HepG2 (cell line): ENCODE measurements around the gene AGT. TPM values are rescaled to one million over a fixed set of nuclear protein-coding genes. Genes with fewer than 3 reads are reported as not detected.

Experiments used
- HMG20B ChIP-seq: conservative IDR thresholded peaks from 2 replicates; pipeline ENCODE4 v1.6.1; 2016; ENCODE audit warnings: missing genetic modification reagents, missing compliant biosample characterization
- JDP2 ChIP-seq: sonication (generic); formaldehyde crosslinking; IDR thresholded peaks from 2 replicates; pipeline ENCODE4 v1.8.1; 2022; ENCODE audit warnings: missing genetic modification reagents, borderline replicate concordance
- KDM4B ChIP-seq: sonication (generic); formaldehyde crosslinking; IDR thresholded peaks from 2 replicates; pipeline ENCODE4 v1.4.0; 2020; ENCODE audit warnings: missing genetic modification reagents
- MED1 ChIP-seq: sonication (generic); formaldehyde crosslinking; IDR thresholded peaks from 2 replicates; pipeline ENCODE4 v1.4.0; 2020; ENCODE audit warnings: missing genetic modification reagents
- MIER2 ChIP-seq: IDR thresholded peaks from 2 replicates; pipeline ENCODE4 v1.6.1; 2016; ENCODE audit warnings: missing biosample characterization, missing genetic modification reagents
- NFRKB ChIP-seq: fragments of 450-650 bp; IDR thresholded peaks from 2 replicates; pipeline ENCODE4 v1.6.1; 2017
- PTBP1 ChIP-seq: fragments of 200-400 bp; formaldehyde crosslinking; IDR thresholded peaks from 2 replicates; pipeline ENCODE4 v1.6.1; 2018; ENCODE audit warnings: low read length, low read depth; ENCODE audit not compliant: poor library complexity, severe bottlenecking
- SIN3B ChIP-seq: fragments of 150-350 bp; IDR thresholded peaks from 2 replicates; pipeline ENCODE4 v1.6.1; 2014; ENCODE audit warnings: low read length
- SMARCE1 ChIP-seq: fragments of 450-650 bp; IDR thresholded peaks from 2 replicates; pipeline ENCODE4 v1.6.1; 2017; ENCODE audit warnings: borderline replicate concordance
- SNAPC2 ChIP-seq: sonication (generic); formaldehyde crosslinking; IDR thresholded peaks from 2 replicates; pipeline ENCODE4 v1.8.1; 2022; ENCODE audit warnings: mild to moderate bottlenecking, missing genetic modification reagents
- THAP11 ChIP-seq: IDR thresholded peaks from 2 replicates; pipeline ENCODE4 v1.6.1; 2016; ENCODE audit warnings: missing biosample characterization, missing genetic modification reagents
- ZNF180 ChIP-seq: sonication (generic); formaldehyde crosslinking; IDR thresholded peaks from 2 replicates; pipeline ENCODE4 v1.4.0; 2020; ENCODE audit warnings: low read depth, missing genetic modification reagents, borderline replicate concordance
- ZNF652 ChIP-seq: IDR thresholded peaks from 2 replicates; pipeline ENCODE4 v1.6.1; 2016; ENCODE audit warnings: low read depth, borderline replicate concordance
- ZNF670 ChIP-seq: sonication (generic); formaldehyde crosslinking; IDR thresholded peaks from 2 replicates; pipeline ENCODE4 v1.8.0; 2022; ENCODE audit warnings: mild to moderate bottlenecking, missing genetic modification reagents, borderline replicate concordance
- ZNF724P ChIP-seq: sonication (generic); formaldehyde crosslinking; IDR thresholded peaks from 2 replicates; pipeline ENCODE4 v1.8.0; 2022; ENCODE audit warnings: missing genetic modification reagents, borderline replicate concordance
- polyA plus RNA-seq, 8 experiments: library from polyadenylated mRNA; depleted of rRNA in 3 of 8; stranded (reverse) in 7 of 8; unstranded in 1 of 8; fragments of >200 nt; fragmentation: Illumina TruSeq in 4 of 8; extraction: Trizol in 4 of 8; gene quantifications; 2 replicates each; pipeline versions ENCODE4 v1.2.1 to v1.2.3, GENCODE V29; 2011 to 2016; ENCODE audit warnings: low read depth in 4 of 8, missing spikeins in 1 of 8, mixed read lengths in 1 of 8; ENCODE audit not compliant: insufficient read depth in 1 of 8
- total RNA-seq, 5 experiments: library from RNA; depleted of rRNA; stranded (reverse); fragments of >200 nt; fragmentation: Illumina TruSeq; extraction: Trizol; gene quantifications; 2 replicates each; pipeline ENCODE4 v1.2.3, GENCODE V29; 2016; ENCODE audit warnings: low read depth in 1 of 5
- TF ChIP-seq, protein P1 (sequence below), 2 experiments: sonication (generic) in 1 of 2; formaldehyde crosslinking in 1 of 2; IDR thresholded peaks; 2 replicates each; pipeline versions ENCODE4 v1.4.0 to v1.6.1; 2018 to 2020; ENCODE audit warnings: missing genetic modification reagents in 2 of 2, borderline replicate concordance in 1 of 2, low read depth in 1 of 2, mild to moderate bottlenecking in 1 of 2, missing biosample characterization in 1 of 2
- TF ChIP-seq, protein P2 (sequence below): sonication (generic); formaldehyde crosslinking; IDR thresholded peaks from 2 replicates; pipeline ENCODE4 v1.8.1; 2023; ENCODE audit warnings: mild to moderate bottlenecking, inconsistent platforms, moderate library complexity, missing genetic modification reagents, borderline replicate concordance
- TF ChIP-seq, protein P3 (sequence below): sonication (generic); formaldehyde crosslinking; IDR thresholded peaks from 2 replicates; pipeline ENCODE4 v1.8.1; 2023; ENCODE audit warnings: mild to moderate bottlenecking, missing genetic modification reagents
- TF ChIP-seq, protein P4 (sequence below), 2 experiments: IDR thresholded peaks; 2 replicates each; pipeline ENCODE4 v1.6.1; 2011 to 2012; ENCODE audit warnings: low read length in 2 of 2, borderline replicate concordance in 1 of 2, low read depth in 1 of 2, mild to moderate bottlenecking in 1 of 2, moderate library complexity in 1 of 2
- TF ChIP-seq, protein P5 (sequence below): sonication (generic); formaldehyde crosslinking; IDR thresholded peaks from 2 replicates; pipeline ENCODE4 v1.5.1; 2020; ENCODE audit warnings: mild to moderate bottlenecking, missing genetic modification reagents, moderate library complexity

Gene AGT
- total and polyA plus RNA-seq, 2 of the 13 experiments (the other 11 are each of a cell fraction or from before 2014, with no cell fraction given): 892 to 2,071 TPM

DNA sequence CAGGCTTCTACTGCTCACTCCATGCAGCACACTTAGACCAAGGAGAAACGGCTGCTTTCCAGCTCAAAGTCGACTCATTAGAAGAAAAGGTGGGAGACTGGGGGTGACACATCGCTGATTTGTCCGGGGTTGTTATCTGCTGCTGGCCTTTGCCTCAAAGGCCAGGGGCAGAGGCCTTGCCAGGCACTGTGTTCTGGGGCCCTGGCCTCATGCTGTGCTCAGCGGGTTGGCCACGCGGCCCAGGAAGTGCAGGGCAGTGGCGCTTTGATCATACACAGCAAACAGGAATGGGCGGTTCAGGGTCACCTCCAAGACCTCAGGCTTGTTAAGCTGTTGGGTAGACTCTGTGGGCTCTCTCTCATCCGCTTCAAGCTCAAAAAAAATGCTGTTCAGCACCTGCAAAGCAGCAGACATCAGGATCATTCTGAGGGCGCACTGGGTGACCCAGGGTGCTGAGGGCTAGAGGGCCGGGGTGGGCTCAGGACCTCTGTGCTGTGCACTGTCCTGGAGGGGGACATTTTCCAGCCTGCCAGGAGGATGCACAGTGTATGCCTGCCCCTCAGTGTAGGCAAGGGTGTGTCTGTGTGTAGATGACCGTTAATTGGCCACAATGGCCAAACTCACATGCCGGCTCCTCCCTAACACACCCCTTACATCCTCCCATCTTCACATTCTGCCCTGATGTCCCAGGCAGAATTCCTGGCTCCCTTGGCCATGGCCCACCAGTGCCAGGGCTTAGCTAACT, 10.8 kb downstream of the AGT start (continued):
- TF ChIP-seq, protein P1, sequence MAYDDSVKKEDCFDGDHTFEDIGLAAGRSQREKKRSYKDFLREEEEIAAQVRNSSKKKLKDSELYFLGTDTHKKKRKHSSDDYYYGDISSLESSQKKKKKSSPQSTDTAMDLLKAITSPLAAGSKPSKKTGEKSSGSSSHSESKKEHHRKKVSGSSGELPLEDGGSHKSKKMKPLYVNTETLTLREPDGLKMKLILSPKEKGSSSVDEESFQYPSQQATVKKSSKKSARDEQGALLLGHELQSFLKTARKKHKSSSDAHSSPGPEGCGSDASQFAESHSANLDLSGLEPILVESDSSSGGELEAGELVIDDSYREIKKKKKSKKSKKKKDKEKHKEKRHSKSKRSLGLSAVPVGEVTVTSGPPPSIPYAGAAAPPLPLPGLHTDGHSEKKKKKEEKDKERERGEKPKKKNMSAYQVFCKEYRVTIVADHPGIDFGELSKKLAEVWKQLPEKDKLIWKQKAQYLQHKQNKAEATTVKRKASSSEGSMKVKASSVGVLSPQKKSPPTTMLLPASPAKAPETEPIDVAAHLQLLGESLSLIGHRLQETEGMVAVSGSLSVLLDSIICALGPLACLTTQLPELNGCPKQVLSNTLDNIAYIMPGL (CRISPR knock-in tag; IDR thresholded peaks at IDR 0.05; ENCODE audit: borderline replicate concordance in 1 of 2, low read depth in 1 of 2): peak; percentile 54 to 74; a peak in 2 of 4 replicates
- no peak for TF ChIP-seq SMARCE1
- TF ChIP-seq ZNF180 (CRISPR knock-in tag): peak; percentile 72; the same call in 1 of the 2 replicates
- TF ChIP-seq JDP2: no peak; the same call in 1 of the 2 replicates
- peak; percentile 94; the same call in 1 of the 2 replicates for TF ChIP-seq ZNF670 (CRISPR knock-in tag)
- peak; percentile 94 for TF ChIP-seq PTBP1
- TF ChIP-seq, protein P2, sequence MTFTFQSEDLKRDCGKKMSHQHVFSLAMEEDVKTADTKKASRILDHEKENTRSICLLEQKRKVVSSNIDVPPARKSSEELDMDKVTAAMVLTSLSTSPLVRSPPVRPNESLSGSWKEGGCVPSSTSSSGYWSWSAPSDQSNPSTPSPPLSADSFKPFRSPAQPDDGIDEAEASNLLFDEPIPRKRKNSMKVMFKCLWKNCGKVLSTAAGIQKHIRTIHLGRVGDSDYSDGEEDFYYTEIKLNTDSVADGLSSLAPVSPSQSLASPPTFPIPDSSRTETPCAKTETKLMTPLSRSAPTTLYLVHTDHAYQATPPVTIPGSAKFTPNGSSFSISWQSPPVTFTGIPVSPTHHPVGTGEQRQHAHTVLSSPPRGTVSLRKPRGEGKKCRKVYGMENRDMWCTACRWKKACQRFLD (CRISPR knock-in tag): no peak; the same call in 1 of the 2 replicates
- TF ChIP-seq, protein P3, sequence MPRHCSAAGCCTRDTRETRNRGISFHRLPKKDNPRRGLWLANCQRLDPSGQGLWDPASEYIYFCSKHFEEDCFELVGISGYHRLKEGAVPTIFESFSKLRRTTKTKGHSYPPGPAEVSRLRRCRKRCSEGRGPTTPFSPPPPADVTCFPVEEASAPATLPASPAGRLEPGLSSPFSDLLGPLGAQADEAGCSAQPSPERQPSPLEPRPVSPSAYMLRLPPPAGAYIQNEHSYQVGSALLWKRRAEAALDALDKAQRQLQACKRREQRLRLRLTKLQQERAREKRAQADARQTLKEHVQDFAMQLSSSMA (CRISPR knock-in tag): no peak
- TF ChIP-seq SIN3B: no peak
- peak; percentile 85 for TF ChIP-seq MIER2 (CRISPR knock-in tag)
- peak; percentile 99 for TF ChIP-seq MED1 (CRISPR knock-in tag)
- TF ChIP-seq SNAPC2 (CRISPR knock-in tag): 0 out of 2 replicates have a peak, but pooled peaks have one; percentile 92
- peak; percentile 94 for TF ChIP-seq ZNF724P (CRISPR knock-in tag)
- 0 out of 2 replicates have a peak, but pooled peaks have one; percentile 53 for TF ChIP-seq ZNF652 (CRISPR knock-in tag)
- TF ChIP-seq KDM4B (CRISPR knock-in tag): peak; percentile 87
- TF ChIP-seq HMG20B: peak; percentile 81
- TF ChIP-seq, protein P4, sequence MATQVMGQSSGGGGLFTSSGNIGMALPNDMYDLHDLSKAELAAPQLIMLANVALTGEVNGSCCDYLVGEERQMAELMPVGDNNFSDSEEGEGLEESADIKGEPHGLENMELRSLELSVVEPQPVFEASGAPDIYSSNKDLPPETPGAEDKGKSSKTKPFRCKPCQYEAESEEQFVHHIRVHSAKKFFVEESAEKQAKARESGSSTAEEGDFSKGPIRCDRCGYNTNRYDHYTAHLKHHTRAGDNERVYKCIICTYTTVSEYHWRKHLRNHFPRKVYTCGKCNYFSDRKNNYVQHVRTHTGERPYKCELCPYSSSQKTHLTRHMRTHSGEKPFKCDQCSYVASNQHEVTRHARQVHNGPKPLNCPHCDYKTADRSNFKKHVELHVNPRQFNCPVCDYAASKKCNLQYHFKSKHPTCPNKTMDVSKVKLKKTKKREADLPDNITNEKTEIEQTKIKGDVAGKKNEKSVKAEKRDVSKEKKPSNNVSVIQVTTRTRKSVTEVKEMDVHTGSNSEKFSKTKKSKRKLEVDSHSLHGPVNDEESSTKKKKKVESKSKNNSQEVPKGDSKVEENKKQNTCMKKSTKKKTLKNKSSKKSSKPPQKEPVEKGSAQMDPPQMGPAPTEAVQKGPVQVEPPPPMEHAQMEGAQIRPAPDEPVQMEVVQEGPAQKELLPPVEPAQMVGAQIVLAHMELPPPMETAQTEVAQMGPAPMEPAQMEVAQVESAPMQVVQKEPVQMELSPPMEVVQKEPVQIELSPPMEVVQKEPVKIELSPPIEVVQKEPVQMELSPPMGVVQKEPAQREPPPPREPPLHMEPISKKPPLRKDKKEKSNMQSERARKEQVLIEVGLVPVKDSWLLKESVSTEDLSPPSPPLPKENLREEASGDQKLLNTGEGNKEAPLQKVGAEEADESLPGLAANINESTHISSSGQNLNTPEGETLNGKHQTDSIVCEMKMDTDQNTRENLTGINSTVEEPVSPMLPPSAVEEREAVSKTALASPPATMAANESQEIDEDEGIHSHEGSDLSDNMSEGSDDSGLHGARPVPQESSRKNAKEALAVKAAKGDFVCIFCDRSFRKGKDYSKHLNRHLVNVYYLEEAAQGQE (IDR thresholded peaks at IDR 0.05; ENCODE audit: borderline replicate concordance in 1 of 2, low read depth in 1 of 2, low read length in 2 of 2): peak in 1 of 2 experiments; percentile 43; a peak in 1 of 4 replicates
- peak; percentile 79 for TF ChIP-seq THAP11 (CRISPR knock-in tag)
- TF ChIP-seq, protein P5, sequence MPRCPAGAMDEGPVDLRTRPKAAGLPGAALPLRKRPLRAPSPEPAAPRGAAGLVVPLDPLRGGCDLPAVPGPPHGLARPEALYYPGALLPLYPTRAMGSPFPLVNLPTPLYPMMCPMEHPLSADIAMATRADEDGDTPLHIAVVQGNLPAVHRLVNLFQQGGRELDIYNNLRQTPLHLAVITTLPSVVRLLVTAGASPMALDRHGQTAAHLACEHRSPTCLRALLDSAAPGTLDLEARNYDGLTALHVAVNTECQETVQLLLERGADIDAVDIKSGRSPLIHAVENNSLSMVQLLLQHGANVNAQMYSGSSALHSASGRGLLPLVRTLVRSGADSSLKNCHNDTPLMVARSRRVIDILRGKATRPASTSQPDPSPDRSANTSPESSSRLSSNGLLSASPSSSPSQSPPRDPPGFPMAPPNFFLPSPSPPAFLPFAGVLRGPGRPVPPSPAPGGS: peak; percentile 86
- TF ChIP-seq NFRKB: no peak
